ENCODE results near the gene ADCK1.
"Not testable (repeated sequence)": the region's sequence is repeated elsewhere in the genome, so short reads cannot be mapped to it uniquely, and the experiment has no call there.

DNA sequence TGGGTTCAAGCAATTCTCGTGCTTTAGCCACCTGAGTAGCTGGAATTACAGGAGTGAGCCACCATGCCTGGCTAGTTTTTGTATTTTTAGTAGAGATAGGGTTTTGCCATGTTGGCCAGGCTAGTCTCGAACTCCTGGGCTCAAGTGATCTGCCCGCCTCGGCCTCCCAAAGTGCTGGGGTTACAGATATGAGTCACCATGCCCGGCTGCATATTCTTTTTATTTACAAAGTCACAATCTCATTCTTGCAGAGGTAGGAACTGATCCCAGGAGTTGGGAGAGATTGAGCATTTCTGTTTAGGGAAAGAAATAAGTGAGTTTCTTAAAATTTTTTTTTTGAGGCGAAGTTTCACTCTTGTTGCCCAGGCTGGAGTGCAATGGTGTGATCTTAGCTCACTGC, 12.8 kb downstream of the ADCK1 start:
- not testable (repeated sequence) for TF ChIP-seq CTCF, POLR2A (IDR thresholded peaks at IDR 0.05)
